K562 (cell line): Measurements from ENCODE around the gene MFSD6L. TPM values are rescaled to one million over a fixed set of nuclear protein-coding genes. Genes with fewer than 3 reads are reported as not detected.

Experiments used
- ATAC-seq: fragments of 200-7000 bp; cut with Tn5 transposase; 3 replicates; pipeline ENCODE4 v1.9.1; 2020; ENCODE audit warnings: moderate library complexity
- BruUV-seq: library from RNA; stranded (reverse); fragments of 400-500 nt; replicated peaks from 2 replicates; lab custom pipeline; 2021; lab: Mats Ljungman, UMichigan
- CTCF ChIA-PET: fragments of 300-600 bp; formaldehyde crosslinking; extraction: SDS; loops from one replicate; lab custom pipeline; 2021; ENCODE audit warnings: low intra/inter-chr PET ratio; lab: Yijun Ruan, JAX
- POLR2A ChIA-PET: fragments of 300-600, 350-650 bp; sonication (Branson Sonifier 250); formaldehyde crosslinking; extraction: SDS; loops from one replicate; lab custom pipeline; 2021; ENCODE audit warnings: antibody characterized with exemption, inconsistent platforms; lab: Yijun Ruan, JAX
- DNase-seq, 4 experiments: peaks; one replicate each; pipeline versions ENCODE4 v3.0.0 to v3.0.0-alpha.2; 2011 to 2018; ENCODE audit warnings: low spot score in 3 of 4, mixed read lengths in 3 of 4; ENCODE audit errors: extremely low read depth in 1 of 4
- FAIRE-seq: peaks from 2 replicates; lab custom pipeline; 2011; peaks lifted over from hg19 to GRCh38; lab: Jason Lieb, UNC
- H2AFZ ChIP-seq: 2 replicates; pipeline ENCODE4 v1.6.0; 2011; ENCODE audit warnings: low read depth, low read length, control low read depth, inconsistent platforms
- H3K27ac ChIP-seq: fragments of 200-600 bp; 3 replicates; pipeline ENCODE4 v1.8.0; 2011; ENCODE audit warnings: low read depth, mild to moderate bottlenecking, control low read depth, inconsistent platforms, low read length, moderate library complexity, mixed read lengths; ENCODE audit errors: extremely low read depth
- H3K27me3 ChIP-seq, 2 experiments: fragments of 300-600 bp in 1 of 2; 2 replicates in 1 of 2; 3 replicates in 1 of 2; pipeline versions ENCODE4 v1.6.0 to v1.8.0; 2011; ENCODE audit warnings: inconsistent platforms in 2 of 2, low read length in 2 of 2, mild to moderate bottlenecking in 1 of 2, mixed read lengths in 1 of 2, moderate library complexity in 1 of 2; ENCODE audit not compliant: control insufficient read depth in 2 of 2, insufficient read depth in 2 of 2
- H3K36me3 ChIP-seq: fragments of 300-600 bp; 3 replicates; pipeline ENCODE4 v1.8.0; 2011; ENCODE audit warnings: mild to moderate bottlenecking, low read length, inconsistent platforms; ENCODE audit not compliant: control insufficient read depth, insufficient read depth
- H3K4me1 ChIP-seq, 2 experiments: fragments of 200-600 bp in 1 of 2; replicated peaks in 1 of 2; 2 replicates in 1 of 2; 3 replicates in 1 of 2; pipeline versions ENCODE4 v1.5.1 to v1.8.0; 2011; ENCODE audit warnings: inconsistent platforms in 2 of 2, low read length in 2 of 2, mild to moderate bottlenecking in 1 of 2, mixed read lengths in 1 of 2, moderate library complexity in 1 of 2; ENCODE audit not compliant: control insufficient read depth in 2 of 2, insufficient read depth in 2 of 2
- H3K4me2 ChIP-seq: 2 replicates; pipeline ENCODE4 v1.6.1; 2011; ENCODE audit warnings: low read length, control low read depth, inconsistent platforms, mixed read lengths; ENCODE audit not compliant: insufficient read depth
- H3K4me3 ChIP-seq: fragments of 200-600 bp; sonication (generic), shearing (Covaris generic); 2 replicates; pipeline ENCODE4 v1.5.1; 2016; ENCODE audit warnings: control low read depth, inconsistent platforms
- H3K79me2 ChIP-seq: fragments of 200-600 bp; 3 replicates; pipeline ENCODE4 v1.8.0; 2011; ENCODE audit warnings: low read length, inconsistent platforms; ENCODE audit not compliant: control insufficient read depth, insufficient read depth
- H3K9ac ChIP-seq, 2 experiments: 2 replicates each; pipeline versions ENCODE4 v1.6.0 to v1.6.1; 2011; ENCODE audit warnings: low read depth in 2 of 2, low read length in 2 of 2, control low read depth in 1 of 2, inconsistent platforms in 1 of 2, mild to moderate bottlenecking in 1 of 2, mixed read lengths in 1 of 2; ENCODE audit not compliant: insufficient read depth in 1 of 2
- H3K9me1 ChIP-seq: one replicate; pipeline ENCODE4 v1.6.0; 2011; ENCODE audit warnings: inconsistent platforms, mild to moderate bottlenecking, low read length, moderate library complexity; ENCODE audit not compliant: control insufficient read depth, insufficient read depth
- H3K9me3 ChIP-seq: replicated peaks from 2 replicates; pipeline ENCODE4 v1.5.1; 2011; ENCODE audit warnings: low read depth, low read length, inconsistent platforms; ENCODE audit not compliant: control insufficient read depth, insufficient read depth
- H4K20me1 ChIP-seq: replicated peaks from 2 replicates; pipeline ENCODE4 v1.6.1; 2011; ENCODE audit warnings: low read length, inconsistent platforms, mixed read lengths; ENCODE audit not compliant: control insufficient read depth, insufficient read depth
- CHCHD3 ChIP-seq: fragments of 250-450 bp; sonication (Bioruptor Pico); IDR thresholded peaks from 2 replicates; pipeline ENCODE4 v2.1.2; 2022; ENCODE audit warnings: mild to moderate bottlenecking
- EGR1 ChIP-seq: fragments of 450-650 bp; conservative IDR thresholded peaks from 2 replicates; pipeline ENCODE4 v1.6.1; 2017; ENCODE audit warnings: mild to moderate bottlenecking
- FOS ChIP-seq: IDR thresholded peaks from 3 replicates; pipeline ENCODE4 v1.6.1; 2011; ENCODE audit not compliant: insufficient read length; ENCODE audit errors: extremely low read depth
- GTF2B ChIP-seq: IDR thresholded peaks from 2 replicates; pipeline ENCODE4 v1.6.1; 2011; ENCODE audit not compliant: insufficient read length; ENCODE audit errors: extremely low read depth
- HNRNPH1 ChIP-seq: fragments of 200-400 bp; formaldehyde crosslinking; optimal IDR thresholded peaks from 2 replicates; pipeline ENCODE3; 2017; ENCODE audit warnings: low read depth, mild to moderate bottlenecking, low read length, moderate library complexity
- KLF13 ChIP-seq: fragments of 450-650 bp; IDR thresholded peaks from 2 replicates; pipeline ENCODE4 v1.6.1; 2016; ENCODE audit warnings: missing genetic modification characterization, low read depth, mild to moderate bottlenecking, missing compliant biosample characterization, moderate library complexity, borderline replicate concordance
- LEF1 ChIP-seq: fragments of 450-650 bp; IDR thresholded peaks from 2 replicates; pipeline ENCODE4 v1.6.1; 2016; ENCODE audit warnings: mild to moderate bottlenecking
- NR3C1 ChIP-seq: sonication (generic); formaldehyde crosslinking; IDR thresholded peaks from 2 replicates; pipeline ENCODE4 v1.8.1; 2022; ENCODE audit warnings: missing genetic modification reagents
- NR4A1 ChIP-seq, 2 experiments: fragments of 250-450 bp in 1 of 2; fragments of 450-650 bp in 1 of 2; sonication (Bioruptor Pico) in 1 of 2; IDR thresholded peaks; 2 replicates each; pipeline versions ENCODE4 v1.4.0 to v1.6.1; 2016 to 2020; ENCODE audit warnings: mild to moderate bottlenecking in 2 of 2, missing compliant biosample characterization in 1 of 2, missing genetic modification characterization in 1 of 2, moderate library complexity in 1 of 2
- RFX1 ChIP-seq: fragments of 450-650 bp; IDR thresholded peaks from 2 replicates; pipeline ENCODE4 v1.6.1; 2016; ENCODE audit warnings: mild to moderate bottlenecking, moderate library complexity
- SIX5 ChIP-seq, 2 experiments: IDR thresholded peaks; 2 replicates each; pipeline ENCODE4 v1.6.1; 2011; ENCODE audit warnings: low read length in 2 of 2, borderline replicate concordance in 1 of 2, low read depth in 1 of 2, mild to moderate bottlenecking in 1 of 2, moderate library complexity in 1 of 2; ENCODE audit not compliant: insufficient read depth in 1 of 2
- SNIP1 ChIP-seq: fragments of 450-650 bp; IDR thresholded peaks from 2 replicates; pipeline ENCODE4 v1.7.1; 2017; ENCODE audit warnings: low read depth, mild to moderate bottlenecking
- STAT5A ChIP-seq: IDR thresholded peaks from 2 replicates; pipeline ENCODE4 v1.6.1; 2012; ENCODE audit warnings: low read length, inconsistent platforms, borderline replicate concordance
- ZSCAN32 ChIP-seq: fragments of 450-650 bp; formaldehyde crosslinking; IDR thresholded peaks from 2 replicates; pipeline ENCODE4 v1.4.0; 2020; ENCODE audit warnings: mild to moderate bottlenecking, moderate library complexity
- WGBS: fragments of 100-300 bp; shearing (Covaris generic); methylation state at CpG from one replicate; pipeline ENCODE4 v1.1.6; 2016; ENCODE audit warnings: low coverage, mixed read lengths; ENCODE audit not compliant: insufficient coverage; ENCODE audit errors: missing lambda C conversion rate; 5-methylcytosine and 5-hydroxymethylcytosine counted together
- in situ Hi-C: fragments of 300-500 bp; cut with MboI; formaldehyde crosslinking; loops from 4 replicates; pipeline ENCODE4 v1.15.0; 2018; ENCODE audit warnings: inconsistent platforms, mixed read lengths
- intact Hi-C: fragments of 100-400 bp; cut with micrococcal nuclease; formaldehyde crosslinking; loops from 2 replicates; pipeline ENCODE4 v1.14.2; 2022
- polyA plus RNA-seq, 8 experiments: library from polyadenylated mRNA; depleted of rRNA in 4 of 8; stranded (reverse) in 5 of 8; unstranded in 3 of 8; fragments of >200 nt; fragmentation: Nextera tagmentation in 2 of 8; fragmentation: Illumina TruSeq in 1 of 8; extraction: Ambion mirVana in 2 of 8; extraction: Trizol in 1 of 8; gene quantifications; 2 replicates each; pipeline versions ENCODE4 v1.2.1 to v1.2.3, GENCODE V29; 2011 to 2014; ENCODE audit warnings: inconsistent platforms in 1 of 8, missing spikeins in 1 of 8
- total RNA-seq, 7 experiments: library from RNA; depleted of rRNA in 6 of 7; stranded (reverse); fragments of >200 nt in 6 of 7; fragmentation: Illumina TruSeq in 2 of 7; extraction: Trizol in 2 of 7; gene quantifications; 2 replicates each; pipeline versions ENCODE4 v1.2.1 to v1.2.3, GENCODE V29; 2011 to 2021; ENCODE audit warnings: low replicate concordance in 1 of 7
- TF ChIP-seq, protein P1 (sequence below): IDR thresholded peaks from 3 replicates; pipeline ENCODE4 v1.6.1; 2011; ENCODE audit warnings: borderline replicate concordance, mild to moderate bottlenecking, moderate library complexity; ENCODE audit not compliant: insufficient read length; ENCODE audit errors: extremely low read depth

The MFSD6L gene
- total and polyA plus RNA-seq, 9 of the 15 experiments (the other 6 are each of a cell fraction or from before 2014, with no cell fraction given) = not detected

DNA sequence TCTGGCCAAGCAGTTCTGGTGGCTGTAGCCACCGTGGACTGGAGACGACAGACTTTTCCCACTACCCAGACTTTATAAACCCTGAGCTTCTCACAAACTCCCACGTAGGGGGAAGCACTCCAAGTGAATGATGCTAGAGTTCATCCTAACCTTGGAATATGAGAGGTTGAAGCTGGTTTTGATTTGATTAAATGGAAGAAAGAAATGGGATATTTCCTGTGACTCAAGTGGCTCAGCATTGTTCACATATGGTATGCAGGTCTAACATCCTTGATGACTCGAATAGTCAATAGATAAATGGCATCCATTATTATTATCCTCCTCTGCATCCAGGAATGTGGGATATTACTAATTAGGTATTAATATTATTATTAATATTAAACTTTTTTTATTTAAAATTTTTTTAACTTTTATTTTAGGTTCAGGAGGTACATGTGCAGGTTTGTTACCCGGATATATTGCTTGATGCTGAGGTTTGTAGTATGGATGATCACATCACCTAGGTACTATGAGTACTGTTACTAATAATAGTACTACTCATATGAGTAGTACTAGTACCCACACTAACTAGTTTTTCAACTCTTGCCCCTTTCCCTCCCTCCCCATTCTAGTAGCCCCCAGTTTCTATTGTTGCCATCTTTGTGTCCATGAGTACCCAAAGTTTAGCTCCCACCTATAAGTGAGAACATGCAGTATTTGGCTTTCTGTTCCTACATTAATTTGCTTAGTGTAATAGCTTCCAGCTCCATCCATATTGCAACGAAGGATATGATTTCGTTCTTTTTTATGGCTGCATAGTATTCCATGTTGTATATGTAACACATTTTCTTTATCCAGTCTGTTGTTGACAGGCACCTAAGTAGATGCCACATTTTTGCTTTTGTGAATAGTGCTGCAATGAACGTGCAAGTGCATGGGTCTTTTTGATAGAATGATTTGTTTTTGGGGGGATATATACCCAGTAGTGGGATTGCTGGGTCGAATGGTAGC, 45.4 kb upstream of the MFSD6L start (continued):
- TF ChIP-seq, protein P1, sequence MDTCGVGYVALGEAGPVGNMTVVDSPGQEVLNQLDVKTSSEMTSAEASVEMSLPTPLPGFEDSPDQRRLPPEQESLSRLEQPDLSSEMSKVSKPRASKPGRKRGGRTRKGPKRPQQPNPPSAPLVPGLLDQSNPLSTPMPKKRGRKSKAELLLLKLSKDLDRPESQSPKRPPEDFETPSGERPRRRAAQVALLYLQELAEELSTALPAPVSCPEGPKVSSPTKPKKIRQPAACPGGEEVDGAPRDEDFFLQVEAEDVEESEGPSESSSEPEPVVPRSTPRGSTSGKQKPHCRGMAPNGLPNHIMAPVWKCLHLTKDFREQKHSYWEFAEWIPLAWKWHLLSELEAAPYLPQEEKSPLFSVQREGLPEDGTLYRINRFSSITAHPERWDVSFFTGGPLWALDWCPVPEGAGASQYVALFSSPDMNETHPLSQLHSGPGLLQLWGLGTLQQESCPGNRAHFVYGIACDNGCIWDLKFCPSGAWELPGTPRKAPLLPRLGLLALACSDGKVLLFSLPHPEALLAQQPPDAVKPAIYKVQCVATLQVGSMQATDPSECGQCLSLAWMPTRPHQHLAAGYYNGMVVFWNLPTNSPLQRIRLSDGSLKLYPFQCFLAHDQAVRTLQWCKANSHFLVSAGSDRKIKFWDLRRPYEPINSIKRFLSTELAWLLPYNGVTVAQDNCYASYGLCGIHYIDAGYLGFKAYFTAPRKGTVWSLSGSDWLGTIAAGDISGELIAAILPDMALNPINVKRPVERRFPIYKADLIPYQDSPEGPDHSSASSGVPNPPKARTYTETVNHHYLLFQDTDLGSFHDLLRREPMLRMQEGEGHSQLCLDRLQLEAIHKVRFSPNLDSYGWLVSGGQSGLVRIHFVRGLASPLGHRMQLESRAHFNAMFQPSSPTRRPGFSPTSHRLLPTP = no peak
- TF ChIP-seq CHCHD3 (CRISPR knock-in tag) (no peak), FOS (no peak), SNIP1 (no peak), HNRNPH1 (no peak)
- TF ChIP-seq, all 486 proteins: peak for 0

- DNase-seq (no peak), ATAC-seq (no peak), FAIRE-seq (no peak)
- no peak overlapping the region for H3K4me2 ChIP-seq
- no peak overlapping the region for H3K27ac ChIP-seq
- no TSS peak for BruUV-seq
- no peaks in the 10 kb centered on the region for H3K9me1 ChIP-seq
- H3K79me2 ChIP-seq = no peaks in the 10 kb centered on the region
- intact Hi-C loops (no loop called here), in situ Hi-C loops (no loop called here)
- CTCF ChIA-PET = no interaction called here
- peaks cover 0 to 3% of the 10 kb centered on the region in 2 experiments; a peak in 2 of 5 replicates for H3K27me3 ChIP-seq
- H3K4me3 ChIP-seq = no peak overlapping the region
- WGBS = 0% methylated on average over 2 of the region's 2 CpGs
- POLR2A ChIA-PET = interaction anchor here (1.2 kb wide), 1 partner anchor 42 kb away, joined by 3 read pairs; no protein-coding TSS in a partner anchor
- H4K20me1 ChIP-seq = no peaks in the 10 kb centered on the region
- H3K9me3 ChIP-seq = no peaks in the 10 kb centered on the region
- H3K36me3 ChIP-seq = no peaks in the 10 kb centered on the region
- no peaks in the 10 kb centered on the region for H3K4me1 ChIP-seq
- no peak overlapping the region for H2AFZ ChIP-seq
- no peak overlapping the region for H3K9ac ChIP-seq
- TF ChIP-seq STAT5A (no peak), NR4A1 (CRISPR knock-in tag; IDR thresholded peaks at IDR 0.05) (no peak), NR4A1 (tag; IDR thresholded peaks at IDR 0.05) (no peak), NR3C1 (CRISPR knock-in tag) (no peak), LEF1 (no peak), EGR1 (no peak), KLF13 (tag) (no peak), CHCHD3 (CRISPR knock-in tag) (no peak), ZSCAN32 (CRISPR knock-in tag) (no peak), RFX1 (no peak), SIX5 (IDR thresholded peaks at IDR 0.05; ENCODE audit: borderline replicate concordance in 1 of 2, insufficient read depth in 1 of 2, low read depth in 1 of 2, low read length in 2 of 2) (no peak), GTF2B (no peak)
Observed at GRCh38 chr17:8843344-8843743, 44.2 kb upstream of the MFSD6L start.
